GM21515 (cell line): ENCODE results near the gene SFT2D1.
A peak's percentile ranks its signal among the peaks of the same experiment; 100 is the strongest.

Experiments
- ATAC-seq: cut with Tn5 transposase; IDR thresholded peaks from one replicate; pipeline ENCODE4 v1.9.1; 2021; ENCODE audit not compliant: unreplicated experiment

Gene SFT2D1

DNA sequence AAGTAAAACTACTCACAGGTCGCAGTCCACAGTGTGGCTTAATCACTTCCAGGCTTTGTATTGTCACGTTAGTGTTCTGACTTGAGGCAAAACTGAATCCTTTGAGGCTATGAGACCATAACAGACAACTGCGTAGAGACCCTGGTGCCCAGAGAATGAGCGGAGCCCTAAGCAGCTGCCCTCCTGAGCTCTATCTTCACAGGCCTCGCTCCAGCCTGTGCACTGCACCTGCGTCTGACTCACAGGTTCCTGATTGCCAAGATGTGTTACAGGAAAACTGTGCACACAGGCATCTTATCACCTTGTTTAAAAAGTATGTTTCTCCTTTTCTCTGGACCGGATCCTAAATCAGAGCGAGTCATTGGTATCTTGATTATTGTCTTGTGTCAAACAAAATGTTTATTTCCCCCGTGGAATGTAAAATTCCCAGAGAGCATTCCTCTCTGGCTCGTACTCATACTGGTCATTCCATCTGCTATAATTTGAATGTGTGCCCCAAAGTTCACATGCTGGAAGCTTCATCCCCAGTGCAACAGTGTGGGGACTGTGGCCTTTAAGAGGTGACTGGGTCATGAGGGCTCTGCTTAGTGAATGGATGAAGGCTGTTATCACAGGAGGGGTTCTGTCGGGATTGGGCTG, 59.8 kb downstream of the SFT2D1 start:
- no peak for ATAC-seq

DNA sequence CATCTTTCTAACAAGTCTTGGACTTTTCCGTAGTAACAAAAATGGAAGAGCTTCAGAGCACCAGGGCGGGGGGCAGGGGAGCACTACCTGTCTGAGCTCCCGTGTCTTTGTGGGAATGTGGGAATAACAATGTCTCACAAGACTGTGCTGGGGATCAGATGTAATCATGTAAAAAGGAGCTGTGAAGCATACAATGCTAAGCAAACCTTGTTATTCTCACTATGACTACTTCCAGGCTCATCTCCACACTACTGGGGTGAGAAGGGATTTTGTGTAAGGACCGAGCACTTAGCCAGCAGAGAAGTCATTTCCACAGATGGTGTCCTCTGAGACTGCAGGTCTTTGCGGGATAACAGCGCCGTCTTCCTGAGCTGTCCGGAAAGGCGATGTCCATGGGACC, 61.2 kb downstream of the SFT2D1 start:
- no peak for ATAC-seq

DNA sequence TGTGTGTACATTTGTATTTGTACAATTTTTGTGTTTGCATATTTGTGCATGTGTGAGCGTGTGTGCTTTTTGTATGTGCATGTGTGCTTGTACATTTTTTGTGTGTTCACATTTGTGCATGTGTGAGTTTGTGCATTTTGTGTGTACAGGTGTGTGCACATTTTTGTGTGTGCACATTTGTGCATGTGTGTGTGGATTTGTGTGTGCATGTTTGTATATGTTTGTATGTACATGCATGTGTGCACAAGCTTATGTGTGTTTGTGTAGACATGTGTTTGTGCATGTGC, 63.0 kb downstream of the SFT2D1 start:
- ATAC-seq, result no peak

DNA sequence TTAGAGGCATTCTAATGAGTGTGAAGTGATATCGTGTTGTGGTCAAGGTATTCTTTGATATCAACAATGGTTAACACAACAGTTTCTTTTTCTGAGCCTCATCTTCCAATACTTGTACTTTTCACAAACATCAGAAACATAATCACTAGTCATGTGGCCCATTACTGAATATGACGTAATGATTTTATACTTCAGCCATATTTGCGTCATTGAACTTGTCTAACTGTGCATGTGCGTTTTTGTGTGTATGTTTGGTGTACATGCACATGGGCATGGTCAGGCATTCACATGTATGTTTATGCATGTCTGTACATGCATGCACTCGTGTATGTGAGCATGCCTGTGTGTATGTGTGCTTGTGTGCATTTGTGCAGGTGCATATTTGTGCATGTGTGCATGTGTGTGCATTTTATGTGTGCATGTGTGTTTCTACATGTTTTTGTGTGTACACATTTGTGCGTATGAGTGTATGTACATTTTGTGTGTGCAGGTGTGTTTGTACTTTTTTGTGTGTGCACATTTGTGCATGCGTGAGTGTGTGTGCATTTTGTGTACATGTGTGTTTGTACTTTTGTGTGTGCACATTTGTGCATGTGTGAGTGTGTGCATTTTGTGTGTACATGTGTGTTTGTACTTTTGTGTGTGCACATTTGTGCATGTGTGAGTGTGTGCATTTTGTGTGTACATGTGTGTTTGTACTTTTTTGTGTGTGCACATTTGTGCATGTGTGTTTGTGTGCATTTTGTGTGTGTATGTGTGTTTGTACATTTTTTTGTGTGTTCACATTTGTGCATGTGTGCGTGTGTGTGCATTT, 63.6 kb downstream of the SFT2D1 start:
- ATAC-seq, result no peak

DNA sequence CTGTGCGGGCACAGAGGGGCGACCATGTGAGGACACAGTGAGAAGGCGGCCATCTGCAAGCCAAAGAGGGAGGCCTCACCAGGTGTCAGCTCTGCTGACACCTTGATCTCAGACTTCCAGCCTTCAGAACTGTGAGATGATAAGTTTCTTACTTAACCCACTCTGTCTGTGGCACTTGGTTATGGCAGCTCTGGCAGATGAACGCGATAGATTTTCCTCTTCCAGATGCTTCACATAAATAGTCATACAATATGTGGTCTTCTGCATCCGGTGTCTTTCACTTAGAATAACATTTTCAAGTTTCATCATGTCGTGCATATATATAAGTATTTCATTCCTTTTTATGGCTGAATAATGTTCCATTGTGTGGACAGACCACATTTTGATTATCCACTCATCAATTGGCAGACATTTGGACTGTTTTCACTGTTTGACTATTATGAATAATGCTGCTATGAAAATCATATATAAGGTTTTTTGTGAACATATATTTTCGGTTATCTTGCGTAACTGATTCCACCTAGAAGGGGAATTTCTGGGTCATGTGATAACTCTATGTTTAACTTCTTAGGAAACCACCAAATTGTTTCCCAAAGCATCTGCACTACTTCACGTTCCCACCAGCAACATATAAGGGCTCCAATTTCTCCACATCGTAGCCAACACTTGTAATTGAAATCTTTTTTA, 64.3 kb downstream of the SFT2D1 start:
- no peak for ATAC-seq

DNA sequence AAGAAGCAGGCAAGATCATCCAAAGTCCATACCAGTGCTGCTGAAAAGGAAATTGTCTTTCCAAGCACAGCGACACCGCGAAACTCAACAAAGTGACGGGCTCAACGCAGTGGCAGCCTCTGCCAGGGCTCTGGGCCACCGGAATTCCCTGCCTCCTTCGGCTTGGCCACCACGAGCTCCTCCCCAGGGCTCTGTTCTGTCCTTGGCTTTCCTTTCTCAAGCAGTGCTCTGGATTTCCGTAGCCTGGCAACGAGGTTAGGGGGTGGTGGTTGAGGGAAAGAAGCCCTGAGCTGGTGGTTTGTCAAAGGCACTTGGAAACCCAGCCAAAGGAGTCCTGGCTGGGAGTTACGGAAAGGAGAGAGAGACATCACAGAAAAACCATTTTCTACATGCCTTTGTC, 65.3 kb downstream of the SFT2D1 start:
- ATAC-seq, result no peak

DNA sequence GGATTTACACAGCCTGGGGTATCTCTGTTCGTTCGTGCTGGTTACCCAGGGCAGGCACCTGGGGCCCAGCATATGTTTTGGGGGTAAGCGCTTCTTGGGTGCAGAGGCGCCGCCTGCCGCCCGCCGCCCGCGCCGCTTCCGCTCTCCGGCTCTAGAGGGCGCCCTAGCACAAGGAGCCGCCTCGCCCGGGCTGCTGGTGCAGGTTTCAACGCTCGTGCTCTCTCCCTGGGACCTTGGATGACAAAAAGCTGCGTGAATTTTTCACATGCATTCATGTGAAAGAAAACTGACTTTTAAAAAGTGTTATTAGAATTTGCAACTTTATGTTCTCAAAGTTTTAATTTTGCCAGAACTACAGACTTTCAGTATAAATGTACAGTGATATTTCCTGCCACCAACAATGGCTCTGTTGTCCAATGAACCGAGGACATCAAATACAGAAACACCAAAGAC, 66.6 kb downstream of the SFT2D1 start:
- peak; percentile 85 for ATAC-seq

DNA sequence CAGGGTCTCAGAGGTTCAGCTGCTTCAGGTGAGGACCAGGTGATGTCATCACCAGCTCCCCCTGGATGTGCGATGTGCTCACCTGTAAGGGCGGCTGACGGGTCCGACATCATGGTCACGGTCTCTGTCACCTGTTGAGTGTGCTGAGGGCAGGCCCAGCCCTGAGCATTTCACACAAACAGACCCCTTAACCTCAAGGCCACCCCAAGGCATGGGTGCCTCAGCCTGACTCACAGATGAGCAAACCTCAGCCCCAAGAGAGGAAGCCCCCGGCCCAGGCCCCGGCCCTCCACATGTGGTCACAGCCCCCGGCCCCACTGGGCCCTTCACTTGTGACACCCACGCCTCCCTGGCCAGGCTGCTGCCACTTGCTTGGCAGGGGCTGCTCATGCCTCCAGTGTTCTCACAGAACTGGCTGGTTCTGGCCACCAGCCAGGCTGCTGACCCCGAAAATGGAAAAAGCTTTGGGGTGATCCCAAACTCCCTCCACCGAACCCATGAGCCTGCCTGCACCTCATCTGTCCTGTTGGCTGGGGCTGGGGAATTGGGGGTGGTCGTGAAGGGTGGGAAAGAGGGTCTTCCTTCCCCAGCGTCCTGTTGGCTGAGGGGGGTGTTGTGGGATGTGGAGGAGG, 67.5 kb downstream of the SFT2D1 start:
- ATAC-seq, result no peak

DNA sequence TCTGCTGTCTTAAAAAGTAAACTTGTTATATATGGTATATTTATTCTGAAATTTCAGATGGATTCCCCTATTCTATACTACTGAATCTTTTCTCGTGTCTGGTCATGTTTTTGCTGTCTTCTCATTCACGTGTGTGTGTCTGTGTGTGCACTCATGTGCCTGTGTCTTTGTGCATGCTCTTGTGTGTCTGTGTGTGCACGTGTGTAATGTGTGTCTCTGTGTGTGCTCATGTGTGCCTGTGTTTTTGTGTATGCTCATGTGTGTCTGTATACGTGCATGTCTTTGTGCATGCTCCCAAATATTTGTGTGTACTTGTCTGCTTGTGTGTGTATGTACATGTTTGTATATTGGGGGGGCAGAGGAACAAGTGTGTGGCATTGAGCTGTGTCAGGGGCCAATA, 68.2 kb downstream of the SFT2D1 start:
- no peak for ATAC-seq

DNA sequence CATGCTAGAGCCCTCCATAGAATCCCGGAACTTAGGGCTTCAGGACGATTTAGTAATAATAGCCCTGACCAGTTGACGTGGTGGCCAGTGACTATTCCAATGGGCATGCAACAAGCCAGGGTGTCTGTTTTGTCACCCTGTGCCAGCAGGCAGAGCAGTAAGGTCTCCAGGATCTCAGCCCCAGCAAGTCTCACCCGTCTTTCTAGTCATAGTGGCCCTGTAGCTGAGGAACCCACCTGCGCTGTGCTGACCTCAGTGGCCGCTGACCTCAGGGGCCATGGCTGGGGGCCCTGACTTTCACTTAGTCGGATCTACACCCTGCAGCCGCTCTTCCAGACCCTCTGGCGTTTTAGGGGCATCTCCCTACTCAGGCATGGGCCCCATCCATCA, 71.0 kb downstream of the SFT2D1 start:
- ATAC-seq, result no peak

DNA sequence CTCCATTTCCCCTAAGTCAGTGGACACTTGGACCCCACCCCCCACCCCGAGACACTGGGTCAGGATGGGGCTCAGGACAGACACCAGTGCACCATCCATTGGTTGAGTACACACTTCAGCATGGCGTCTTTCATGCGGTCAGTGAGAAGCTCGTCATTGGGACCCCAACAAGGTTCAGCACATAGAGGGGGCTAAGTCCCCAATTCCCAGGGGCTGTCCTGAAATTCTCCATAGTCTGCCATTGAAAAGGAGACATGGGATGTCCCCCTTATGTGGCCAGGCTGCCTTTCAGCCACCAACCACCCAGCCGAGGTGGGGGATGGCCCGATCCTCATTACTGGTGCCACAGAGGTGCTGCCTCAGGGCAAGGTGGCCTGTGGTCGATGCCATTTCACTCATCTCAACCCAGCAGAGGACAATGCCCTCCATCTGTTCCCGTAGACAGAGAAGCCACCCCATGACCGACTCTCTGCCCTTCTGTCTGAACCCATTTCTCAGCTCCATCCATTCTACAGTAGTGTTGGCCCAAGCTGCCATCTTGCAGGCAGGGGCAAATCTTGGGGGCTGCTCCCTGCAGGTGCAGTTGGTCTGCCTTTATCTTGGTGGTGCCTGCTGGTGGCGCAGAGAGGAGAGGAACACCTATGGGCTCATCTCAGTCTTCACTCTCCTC, 71.5 kb downstream of the SFT2D1 start:
- ATAC-seq, result no peak
